Pulmonary artery endothelial cell (primary cell): ENCODE results near the gene SNRNP35. TPM values are rescaled to one million over a fixed set of nuclear protein-coding genes. Genes with fewer than 3 reads are reported as not detected.
"Not testable (repeated sequence)": the region's sequence is repeated elsewhere in the genome, so short reads cannot be mapped to it uniquely, and the experiment has no call there.

ENCODE experiments used
- DNase-seq: peaks from one replicate; pipeline ENCODE4 v3.0.0-alpha.2; 2011; ENCODE audit warnings: low read depth, low spot score
- total RNA-seq: library from RNA; depleted of rRNA; stranded (reverse); fragments of >200 nt; gene quantifications from 2 replicates; pipeline ENCODE4 v1.2.3, GENCODE V29; 2014

SNRNP35 gene, protein sequence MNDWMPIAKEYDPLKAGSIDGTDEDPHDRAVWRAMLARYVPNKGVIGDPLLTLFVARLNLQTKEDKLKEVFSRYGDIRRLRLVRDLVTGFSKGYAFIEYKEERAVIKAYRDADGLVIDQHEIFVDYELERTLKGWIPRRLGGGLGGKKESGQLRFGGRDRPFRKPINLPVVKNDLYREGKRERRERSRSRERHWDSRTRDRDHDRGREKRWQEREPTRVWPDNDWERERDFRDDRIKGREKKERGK
- total RNA-seq = 10.0 and 16.2 TPM in 2 replicates

DNA sequence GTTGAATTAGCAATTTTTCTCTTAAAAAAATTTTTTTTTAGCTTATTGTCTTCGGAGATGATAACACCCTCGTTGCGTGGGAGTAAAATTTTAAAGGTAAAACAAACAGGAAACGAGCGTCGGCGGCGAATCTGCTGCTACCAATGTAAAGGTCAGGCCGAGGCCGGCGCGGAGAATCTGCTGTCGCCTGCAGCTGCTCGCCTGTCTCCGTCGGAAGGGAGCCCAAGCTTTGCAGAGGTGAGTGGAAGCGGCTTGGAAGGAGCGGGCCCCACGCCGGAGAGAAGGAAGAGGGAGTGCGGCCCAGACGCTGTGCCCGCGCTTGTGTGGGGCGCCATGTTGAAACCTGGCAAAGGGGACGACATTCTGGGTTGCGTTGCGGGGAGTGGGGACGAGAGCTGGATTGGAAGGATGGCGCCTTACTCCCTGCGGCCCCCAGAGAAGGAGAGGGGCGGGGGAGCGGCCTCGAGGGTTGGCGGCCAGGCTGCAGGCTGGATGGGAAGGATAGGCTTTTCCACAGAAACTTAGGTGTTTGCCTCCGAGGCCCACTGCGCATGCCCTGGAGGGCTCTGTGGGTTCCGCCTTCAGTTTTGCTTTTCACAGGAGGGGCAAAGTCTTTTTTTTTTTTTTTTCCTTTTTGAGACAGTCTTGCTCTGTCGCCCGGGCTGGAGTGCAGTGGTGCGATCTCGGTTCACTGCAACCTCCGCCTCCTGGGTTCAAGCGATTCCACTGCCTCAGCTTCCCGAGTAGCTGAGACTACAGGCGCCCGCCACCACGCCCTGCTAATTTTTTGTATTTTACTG lies at the start of gene SNRNP35:
Gene SNRNP35, plus strand, starts transcription at position 160 of the 800 bp plus-strand sequence. CDS start 7,402 bp downstream, outside the sequence.
- peak; percentile 46 for DNase-seq

DNA sequence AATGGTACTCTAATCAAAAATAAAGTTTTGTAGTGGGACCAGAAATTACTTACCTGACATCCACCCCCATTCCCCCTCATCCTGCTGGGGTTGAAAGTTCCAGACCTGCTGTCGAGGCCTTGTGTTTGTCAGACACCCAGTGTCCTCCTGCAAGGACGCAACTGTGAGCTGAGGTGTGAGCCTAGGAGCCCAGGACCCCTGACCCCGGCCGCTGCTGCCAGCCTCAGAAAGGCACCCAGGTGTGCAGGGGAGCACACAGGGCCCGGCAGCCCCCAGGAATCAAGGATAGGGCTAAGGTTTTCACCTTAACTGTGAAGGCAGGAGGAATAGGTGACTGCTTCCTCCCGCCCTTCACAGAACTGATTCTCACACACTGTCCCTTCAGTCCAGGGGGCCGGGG lies 49.3 kb upstream of the SNRNP35 start:
- not testable (repeated sequence) for DNase-seq

DNA sequence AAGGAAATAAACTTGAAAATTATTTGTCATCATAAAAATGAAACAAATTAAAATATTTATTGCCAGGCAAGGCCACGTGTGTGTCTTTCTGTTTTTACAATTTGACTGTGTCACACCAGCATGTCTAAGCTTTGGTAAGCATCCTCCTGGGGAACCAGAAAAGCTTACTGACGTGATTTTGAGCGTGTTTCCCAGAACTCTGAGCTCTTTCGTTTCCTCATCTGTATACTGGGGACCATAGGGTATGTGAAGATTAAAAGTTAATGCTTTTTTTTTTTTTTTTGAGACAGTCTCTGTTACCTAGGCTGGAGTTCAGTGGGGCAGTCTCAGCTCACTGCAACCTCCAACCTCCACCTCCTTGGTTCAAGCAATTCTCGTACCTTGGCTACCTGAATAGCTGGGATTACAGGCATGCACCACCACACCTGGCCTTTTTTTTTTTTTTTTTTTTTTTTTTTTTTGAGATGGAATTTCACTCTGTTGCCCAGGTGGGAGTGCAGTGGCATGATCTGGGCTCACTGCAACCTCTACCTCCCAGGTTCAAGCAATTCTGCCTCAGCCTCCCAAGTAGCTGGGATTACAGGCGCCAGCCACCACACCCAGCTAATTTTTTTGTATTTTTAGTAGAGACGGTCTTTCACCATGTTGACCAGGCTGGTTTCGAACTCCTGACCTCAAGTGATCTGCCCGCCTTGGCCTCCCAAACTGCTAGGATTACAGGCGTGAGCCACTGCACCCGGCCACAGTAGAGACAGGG lies 48.5 kb upstream of the SNRNP35 start:
- not testable (repeated sequence) for DNase-seq

DNA sequence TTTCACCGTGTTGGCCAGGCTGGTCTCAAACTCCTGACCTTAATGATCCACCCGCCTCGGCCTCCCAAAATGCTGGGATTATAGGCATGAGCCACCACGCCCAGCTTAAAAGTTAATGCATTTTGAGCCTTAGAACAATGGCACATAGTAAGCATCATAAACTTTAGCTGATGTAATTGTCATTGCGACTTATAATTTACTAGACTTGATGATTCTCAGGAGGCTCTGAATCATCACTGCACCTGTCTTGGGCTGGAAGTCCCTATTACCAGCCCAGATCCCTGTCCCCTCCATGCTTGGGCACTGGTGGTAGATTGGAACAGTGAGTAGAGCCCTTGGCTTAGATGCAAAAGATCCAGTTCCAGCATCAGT lies 47.9 kb upstream of the SNRNP35 start:
- no peak for DNase-seq

DNA sequence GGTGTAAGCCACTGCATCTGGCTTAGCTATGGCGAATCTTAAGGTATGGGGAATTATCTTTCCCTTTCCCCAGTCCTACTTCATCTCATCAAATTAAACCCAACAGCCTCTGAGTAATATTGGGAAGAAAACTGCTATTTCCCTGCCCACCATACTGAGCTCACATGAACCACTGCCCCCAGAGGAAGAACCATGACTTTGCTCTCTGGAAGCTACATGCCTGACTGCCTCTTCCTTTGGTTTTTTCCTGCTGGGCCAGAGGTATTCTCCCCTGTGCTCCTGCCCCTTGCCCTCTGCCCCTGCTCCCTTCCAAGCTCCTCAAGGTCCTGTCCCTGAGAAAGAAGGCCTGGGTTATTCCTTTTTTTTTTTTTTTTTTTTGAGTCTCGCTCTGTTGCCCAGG lies 36.6 kb upstream of the SNRNP35 start:
- no peak for DNase-seq

DNA sequence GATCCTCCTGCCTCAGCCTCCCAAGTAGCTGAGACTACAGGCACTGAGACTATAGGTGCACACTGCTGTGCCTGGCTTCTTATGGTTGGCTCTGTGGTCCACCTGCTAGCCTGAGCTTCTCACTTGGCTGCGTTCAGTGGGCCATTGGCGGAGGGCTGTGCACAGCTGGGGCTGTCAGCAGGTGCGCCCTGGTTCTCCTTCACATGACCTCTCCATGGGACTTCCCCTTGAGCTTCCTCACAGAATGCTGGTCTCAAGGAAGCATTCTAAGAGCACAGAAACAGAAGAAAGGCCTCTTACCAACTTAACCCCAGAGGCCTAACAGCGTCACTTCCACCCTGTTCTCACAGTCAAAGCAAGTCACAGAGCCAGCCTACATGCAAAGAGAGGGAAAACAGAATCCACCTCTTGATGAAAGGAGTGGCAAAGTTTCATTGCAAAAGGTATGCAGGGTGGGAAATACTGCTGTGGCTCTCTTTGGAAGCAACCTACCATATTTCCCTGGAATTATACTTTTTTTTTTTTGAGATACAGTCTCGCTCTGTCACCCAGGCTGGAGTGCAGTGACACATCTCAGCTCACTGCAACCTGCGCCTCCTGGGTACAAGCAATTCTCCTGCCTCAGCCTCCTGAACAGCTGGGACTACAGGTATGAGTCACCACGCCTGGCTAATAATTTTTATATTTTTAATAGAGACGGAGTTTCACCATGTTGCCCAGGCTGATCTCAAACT lies 30.7 kb upstream of the SNRNP35 start:
- DNase-seq = no peak

DNA sequence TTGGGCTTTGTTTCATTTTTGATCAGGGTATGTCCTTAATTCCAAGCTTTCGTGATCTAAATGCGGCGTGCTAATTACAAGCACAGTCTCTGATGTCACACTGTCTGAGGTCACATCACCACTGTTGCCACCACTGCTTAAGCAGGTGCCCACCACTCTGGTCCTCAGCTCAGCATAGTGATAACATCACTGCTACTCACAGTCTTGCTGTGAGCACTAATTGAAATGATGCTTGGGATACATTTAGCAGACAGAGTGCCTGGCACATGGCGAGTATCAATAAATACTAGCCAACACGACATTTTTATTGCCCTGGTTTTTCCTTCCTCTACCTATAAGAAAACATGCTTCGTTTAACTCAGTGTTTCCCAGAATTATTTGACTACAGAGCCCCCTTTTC lies 29.3 kb upstream of the SNRNP35 start:
- no peak for DNase-seq

DNA sequence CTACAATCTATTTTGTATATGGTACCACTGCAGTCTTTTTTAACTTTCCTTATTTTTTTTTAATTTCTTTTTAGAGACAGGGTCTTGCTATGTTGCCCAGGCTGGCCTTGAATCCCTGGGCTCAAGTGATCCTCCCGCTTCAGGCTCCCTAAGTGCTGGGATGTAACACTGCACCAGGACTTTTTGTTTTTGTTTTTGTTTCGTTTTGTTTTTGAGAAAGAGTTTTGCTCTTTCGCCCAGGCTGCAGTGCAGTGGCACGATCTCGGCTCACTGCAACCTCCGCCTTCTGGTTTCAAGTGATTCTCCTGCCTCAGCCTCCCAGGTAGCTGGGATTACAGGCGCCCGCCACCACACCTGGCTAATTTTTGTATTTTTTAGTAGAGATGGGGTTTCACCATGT lies 28.8 kb upstream of the SNRNP35 start:
- not testable (repeated sequence) for DNase-seq

DNA sequence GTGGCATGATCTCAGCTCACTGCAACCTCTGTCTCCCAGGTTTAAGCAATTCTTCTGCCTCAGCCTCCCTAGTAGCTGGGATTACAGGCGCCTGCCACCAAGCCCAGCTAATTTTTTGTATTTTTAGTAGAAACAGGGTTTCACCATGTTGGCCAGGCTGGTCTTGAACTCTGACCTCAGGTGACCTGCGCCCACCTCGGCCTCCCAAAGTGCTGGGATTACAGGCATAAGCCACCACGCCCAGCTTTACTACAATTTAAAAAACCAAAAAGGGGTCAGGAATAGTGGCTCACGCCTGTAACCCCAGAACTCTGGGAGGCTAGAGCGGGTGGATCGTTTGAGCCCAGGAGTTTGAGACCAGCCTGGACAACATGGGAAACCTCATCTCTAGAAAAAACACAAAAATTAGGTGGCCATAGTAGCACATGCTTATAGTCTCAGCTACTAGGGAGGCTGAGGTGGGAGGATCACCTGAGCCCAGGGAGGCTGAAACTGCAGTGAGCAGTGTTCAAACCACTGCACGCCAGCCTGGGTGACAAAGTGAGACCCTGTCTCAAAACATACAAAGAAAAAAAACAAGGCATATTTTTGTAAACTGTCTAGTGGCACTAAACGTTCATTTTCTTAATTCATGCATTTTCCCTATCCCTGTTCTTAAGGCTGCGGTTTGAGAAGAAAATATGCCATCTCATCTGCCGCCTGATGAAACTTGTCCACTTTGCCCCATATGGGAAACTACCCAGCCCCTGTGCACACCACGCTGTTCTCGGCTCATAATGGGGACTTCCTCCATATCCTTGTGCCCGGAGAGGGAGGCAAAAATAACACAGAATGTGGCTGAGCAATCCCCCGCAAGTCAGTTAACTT lies 25.8 kb upstream of the SNRNP35 start:
- DNase-seq = not testable (repeated sequence)

DNA sequence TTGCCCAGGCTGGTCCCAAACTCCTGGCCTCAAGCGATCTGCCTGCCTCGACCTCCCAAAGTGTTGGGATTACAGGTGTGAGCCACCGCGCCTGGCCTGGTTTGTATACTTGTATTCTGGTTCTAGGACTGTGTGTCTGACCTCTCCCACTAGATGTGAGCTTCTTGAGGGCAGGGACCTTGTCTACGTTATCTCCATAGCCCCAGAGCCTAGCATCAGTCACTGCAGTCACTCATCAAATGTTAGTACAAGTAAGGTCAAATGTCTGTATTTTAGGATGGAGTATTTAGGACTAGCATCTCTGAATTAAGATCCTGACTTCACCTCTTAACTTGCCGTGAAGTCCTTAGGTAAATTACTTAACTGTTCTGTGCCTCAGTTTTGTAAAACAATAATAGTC lies 24.3 kb upstream of the SNRNP35 start:
- no peak for DNase-seq

DNA sequence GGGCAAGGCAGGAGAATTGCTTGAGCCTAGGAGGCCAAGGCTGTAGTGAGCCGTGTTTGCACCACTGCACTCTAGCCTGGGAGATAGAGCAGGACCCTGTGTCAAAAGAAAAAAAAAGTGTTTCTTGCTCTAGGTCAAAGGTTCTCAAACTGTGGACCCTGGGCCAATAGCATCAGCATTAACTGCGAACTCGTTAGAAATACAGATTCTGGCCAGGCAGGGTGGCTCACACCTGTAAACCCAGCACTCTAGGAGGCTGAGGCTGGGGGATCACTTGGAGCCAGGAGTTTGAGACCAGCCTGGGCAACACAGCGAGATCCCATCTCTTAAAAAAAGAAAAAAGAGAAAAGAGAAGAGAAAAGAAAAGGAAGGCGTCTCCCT lies 22.3 kb upstream of the SNRNP35 start:
- no peak for DNase-seq

DNA sequence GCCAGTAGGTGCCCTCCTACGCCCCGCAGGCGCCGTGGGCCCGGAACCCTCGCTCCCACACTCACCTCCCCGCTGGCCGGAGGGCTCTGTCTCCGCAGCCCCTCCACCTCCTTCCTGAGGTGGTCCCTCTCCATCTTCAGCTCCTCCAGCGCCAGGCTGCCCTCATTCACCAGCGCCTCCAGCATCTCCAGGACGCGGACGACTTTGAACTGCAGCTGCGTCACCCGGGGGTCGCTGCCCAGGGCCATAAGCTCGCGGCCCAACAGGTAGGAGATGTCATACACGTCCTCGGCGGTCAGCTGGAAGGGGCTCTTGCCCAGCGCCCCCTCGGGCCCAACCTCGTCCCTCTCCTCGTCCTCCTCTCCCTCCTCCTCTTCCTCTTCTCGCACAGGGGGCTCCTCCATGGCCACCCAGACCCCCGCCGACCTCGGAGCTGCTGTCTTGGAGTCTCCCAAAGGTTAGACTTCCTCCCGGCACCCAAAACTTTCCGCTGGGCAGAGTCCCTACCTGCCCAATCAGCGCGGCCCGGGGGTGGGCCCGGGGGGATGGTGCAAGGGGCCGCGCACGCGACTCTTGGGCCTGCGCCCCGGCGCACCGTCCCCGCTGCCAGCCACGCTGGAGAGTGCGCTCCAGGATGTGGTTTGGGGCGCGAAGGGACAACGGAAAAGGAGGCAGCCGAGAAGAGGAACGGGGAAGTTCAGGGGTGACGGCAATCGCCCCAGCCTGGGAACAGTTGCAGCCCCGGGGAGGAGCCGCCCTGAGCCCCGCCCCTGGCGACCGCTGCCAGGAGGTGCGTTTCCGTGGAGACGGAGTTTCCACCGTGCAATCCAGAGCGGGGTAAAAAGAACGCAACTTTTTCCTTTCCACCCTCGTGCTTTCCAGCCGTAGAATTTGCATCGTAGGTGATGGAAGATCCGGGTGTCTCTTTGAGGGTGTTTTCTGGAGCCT lies 21.6 kb upstream of the SNRNP35 start, which contains the start of gene RILPL2:
Gene RILPL2, minus strand, starts transcription at position 668 of the 948 bp plus-strand sequence. Its CDS starts 264 bp downstream, at position 404.
- DNase-seq = peak; percentile 24

DNA sequence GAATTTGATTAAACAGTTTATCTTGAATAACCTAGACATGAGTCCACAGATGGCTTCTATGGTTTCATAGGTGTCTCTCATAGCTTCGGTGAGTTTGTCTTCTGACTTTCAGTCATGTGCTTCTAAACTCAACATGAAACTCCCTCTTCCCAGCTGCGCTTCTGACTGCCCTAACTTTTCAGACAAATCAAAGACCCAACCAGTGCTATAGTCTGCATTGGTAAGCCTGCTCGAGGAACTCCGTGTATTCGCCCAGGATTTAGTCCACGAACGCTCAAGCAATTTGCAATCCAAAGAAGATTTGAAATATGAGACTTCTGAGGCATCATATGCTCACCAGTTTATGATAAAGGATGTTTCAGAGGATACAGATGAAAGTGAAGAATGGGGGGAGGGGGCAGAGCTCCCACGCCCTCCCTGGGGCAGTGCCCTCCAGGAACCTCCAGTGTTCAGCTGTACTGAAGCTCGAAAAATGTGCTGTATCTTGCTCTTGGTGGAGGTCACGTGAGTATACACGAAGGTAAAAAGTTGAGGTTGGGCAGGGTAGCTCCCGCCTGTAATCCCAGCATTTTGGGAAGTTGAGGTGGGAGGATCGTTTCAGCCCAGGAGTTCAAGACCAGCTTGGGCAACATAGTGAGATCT lies 16.3 kb upstream of the SNRNP35 start:
- no peak for DNase-seq

DNA sequence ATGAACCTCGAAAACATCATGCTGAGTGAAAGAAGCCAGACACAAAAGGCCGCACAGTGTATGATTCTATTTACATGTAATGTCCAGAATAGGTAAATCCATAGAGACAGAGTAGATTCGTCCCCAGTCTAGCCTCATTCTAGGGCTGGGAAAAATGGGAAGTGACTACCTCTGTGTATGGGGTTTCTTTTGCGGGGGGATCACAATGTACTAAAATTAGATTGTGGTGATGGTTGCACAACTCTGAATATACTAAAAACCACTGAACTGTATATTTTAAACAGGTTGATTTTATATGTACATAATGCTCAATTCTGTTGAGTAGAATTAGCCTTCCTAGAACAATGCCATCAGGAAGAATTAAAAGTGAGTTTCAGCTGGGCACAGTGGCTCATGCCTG lies 15.2 kb upstream of the SNRNP35 start:
- no peak for DNase-seq

DNA sequence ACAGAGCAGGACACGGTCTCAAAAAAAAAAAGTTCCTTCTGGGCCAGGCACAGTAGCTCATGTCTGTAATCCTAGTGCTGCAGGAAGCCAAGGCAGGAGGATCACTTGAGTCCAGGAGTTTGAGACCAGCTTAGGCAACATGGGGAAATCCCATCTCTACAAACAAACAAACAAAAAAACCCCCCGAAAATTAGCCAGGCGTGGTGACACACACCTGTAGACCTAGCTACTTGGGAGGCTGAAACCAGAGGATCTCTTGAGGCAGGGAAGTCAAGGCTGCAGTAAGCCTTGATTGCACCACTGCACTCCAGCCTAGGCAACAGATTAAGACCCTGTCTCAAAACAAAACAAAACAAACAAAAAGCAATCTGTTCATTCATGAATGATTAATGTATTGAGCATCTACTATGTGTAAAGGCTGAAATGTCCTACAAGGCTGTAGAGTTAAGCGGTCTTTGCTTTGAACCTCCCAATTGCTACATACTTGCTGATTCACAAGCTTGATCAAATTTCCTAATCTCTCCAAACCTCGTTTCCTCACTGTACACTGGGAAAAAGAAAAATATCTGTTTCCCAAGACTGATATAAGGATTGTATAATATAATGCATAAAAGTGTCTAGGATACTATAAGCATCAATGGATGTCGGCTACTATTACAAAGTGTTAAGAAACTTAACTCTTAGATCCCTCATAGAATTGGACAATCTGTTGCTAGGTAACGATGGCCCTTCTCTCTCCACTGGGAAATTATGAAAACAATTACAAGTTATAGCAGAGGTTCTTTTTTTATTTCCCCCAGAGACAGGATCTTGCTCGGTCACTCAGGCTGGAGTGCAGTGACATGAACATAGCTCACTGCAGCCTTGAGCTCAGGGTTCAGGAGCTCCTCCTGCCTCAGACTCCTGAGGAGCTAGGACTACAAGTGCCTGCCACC lies 13.6 kb upstream of the SNRNP35 start:
- DNase-seq = no peak

DNA sequence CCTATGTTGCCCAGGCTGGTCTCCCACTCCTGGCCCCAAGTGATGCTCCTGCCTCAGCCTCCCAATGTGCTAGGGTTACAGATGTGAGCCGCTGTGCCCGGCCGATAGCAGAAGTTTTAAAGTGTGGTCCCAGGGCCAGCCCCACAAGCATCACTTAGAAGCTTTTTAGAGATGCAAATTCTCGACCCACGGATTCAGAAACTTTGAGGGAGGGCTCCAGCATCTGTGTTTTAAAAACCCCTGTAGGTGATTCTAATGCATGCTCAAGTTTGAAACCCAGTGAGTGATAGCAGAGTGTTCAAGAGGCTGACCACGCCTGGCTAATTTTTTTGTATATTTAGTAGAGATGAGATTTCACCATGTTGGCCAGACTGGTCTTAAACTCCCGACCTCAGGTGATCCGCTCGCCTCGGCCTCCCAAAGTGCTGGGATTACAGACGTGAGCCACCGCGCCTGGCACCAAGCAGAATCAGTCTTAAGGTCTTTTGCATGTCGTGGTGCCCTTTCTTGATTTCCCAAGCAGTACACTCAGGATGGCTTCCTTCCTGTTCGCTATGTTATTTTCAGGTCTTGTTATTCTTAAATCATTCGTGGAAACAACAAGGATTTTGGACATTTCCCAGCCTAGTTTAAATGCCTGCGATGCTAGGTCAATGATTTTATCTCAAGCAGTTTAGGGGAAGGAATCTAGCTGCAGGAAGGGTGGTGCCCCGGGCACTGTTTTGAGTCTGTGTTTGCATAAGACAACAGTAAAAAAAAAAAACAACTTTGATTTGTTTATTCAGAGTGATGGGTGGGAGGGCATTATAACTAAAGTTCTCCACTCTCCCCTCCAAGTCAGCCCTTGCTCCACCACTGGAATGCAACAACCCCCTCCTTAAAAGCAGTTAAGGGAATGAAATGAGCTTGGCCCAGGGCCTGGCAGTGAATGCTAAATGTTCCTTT lies 12.3 kb upstream of the SNRNP35 start:
- peak; percentile 49 for DNase-seq

DNA sequence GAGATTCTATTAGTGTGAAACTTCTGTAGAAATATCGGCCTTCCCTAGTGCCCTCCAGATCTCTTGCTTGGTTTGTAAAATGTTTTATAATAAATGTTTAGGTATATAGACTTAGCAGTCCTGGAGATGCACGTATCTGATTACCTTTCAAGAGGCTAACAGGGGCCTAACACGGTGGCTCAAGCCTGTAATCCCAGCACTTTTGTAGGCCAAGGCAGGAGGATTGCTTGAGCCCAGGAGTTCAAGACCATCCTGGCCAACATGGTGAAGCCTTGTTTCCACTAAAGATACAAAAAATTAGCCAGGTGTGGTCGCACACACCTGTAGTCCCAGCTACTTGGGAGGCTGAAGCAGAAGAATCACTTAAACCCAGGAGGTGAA lies 11.6 kb upstream of the SNRNP35 start:
- no peak for DNase-seq
